Astrocyte of the cerebellum (primary cell): Measurements from ENCODE around the gene TDRD12.
A peak's percentile ranks its signal among the peaks of the same experiment; 100 is the strongest.

ENCODE experiments used
- DNase-seq: peaks from one replicate; pipeline ENCODE4 v3.0.0-alpha.2; 2011; ENCODE audit warnings: low read depth
- H3K4me3 ChIP-seq: 2 replicates; pipeline ENCODE4 v1.5.1; 2011; ENCODE audit warnings: mild to moderate bottlenecking, low read depth, low read length, moderate library complexity
- CTCF ChIP-seq: IDR thresholded peaks from 2 replicates; pipeline ENCODE4 v1.5.1; 2012; ENCODE audit warnings: low read length, low read depth, moderate library complexity, mild to moderate bottlenecking; ENCODE audit errors: missing control alignments
- in situ Hi-C: cut with HindIII; loops from 2 replicates; pipeline ENCODE4 v1.10.0; 2017; ENCODE audit warnings: low sequenced_read_pairs

TDRD12 gene

GRCh38 chr19:32824191-32824751 lies 104.7 kb downstream of the TDRD12 start:
- no peak for DNase-seq
- in situ Hi-C loops = no loop called here
- TF ChIP-seq CTCF = no peak
- H3K4me3 ChIP-seq = no peak overlapping the region

DNA sequence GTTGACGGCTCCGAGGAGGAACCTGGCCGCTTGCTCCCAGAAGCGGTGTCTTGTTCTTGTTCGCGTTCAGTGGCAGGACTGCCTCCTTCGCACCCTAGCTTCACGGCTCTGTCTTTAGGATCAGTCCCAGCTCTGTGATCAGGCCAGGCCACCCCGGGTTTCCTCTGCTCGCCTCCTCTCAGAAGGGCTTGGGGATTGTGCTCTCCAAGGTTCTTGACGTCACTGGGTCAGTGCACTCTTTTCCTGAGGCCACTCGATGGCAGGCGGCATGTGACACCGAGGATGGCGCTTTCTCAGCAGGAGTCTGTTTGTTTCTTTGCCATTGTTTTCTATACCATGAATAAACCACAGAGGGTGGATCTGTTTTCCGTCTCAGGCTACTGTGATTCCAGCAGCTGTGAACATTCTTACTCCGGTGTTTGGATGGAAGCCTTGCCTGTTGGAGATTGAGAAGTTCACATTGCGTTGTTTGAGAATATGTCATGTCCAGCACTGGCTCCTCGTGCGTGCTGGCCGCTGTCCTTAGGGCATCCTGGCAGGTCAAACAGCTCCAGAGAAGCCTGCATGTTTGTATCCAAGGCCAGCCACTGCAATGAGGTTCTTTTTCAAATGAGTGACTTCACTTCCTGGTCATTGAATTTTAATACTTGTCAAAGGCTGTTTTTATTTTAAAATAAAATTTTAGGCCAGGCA lies 105.5 kb downstream of the TDRD12 start:
- TF ChIP-seq CTCF = no peak
- in situ Hi-C loops = no loop called here
- H3K4me3 ChIP-seq = no peak overlapping the region
- DNase-seq = no peak

DNA sequence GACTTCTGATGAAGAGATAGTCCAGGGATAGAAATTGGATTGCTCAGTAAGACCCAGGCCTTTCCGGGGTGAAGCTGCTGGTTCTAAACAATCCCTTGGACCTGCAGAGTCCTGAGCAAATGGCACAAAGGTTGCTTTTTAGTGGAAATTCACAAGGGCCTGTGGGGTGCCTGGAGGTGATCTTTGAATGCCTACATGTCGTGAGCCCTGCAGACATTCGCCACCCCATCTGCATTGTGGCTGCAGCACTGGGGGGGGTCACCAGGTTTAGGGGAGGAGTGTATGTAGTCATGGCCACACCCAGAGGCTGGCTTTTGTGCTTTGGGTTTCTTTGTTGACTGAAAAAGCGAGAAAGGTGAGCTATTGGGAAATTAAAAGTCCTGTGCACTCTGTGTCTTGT lies 108.6 kb downstream of the TDRD12 start:
- TF ChIP-seq CTCF = no peak
- DNase-seq = no peak
- no peak overlapping the region for H3K4me3 ChIP-seq
- in situ Hi-C loops = no loop called here

- no peak for TF ChIP-seq CTCF
- in situ Hi-C loops = no loop called here
- no peak overlapping the region for H3K4me3 ChIP-seq
- no peak for DNase-seq
Observed at GRCh38 chr19:32828643-32829344, 109.2 kb downstream of the TDRD12 start.

DNA sequence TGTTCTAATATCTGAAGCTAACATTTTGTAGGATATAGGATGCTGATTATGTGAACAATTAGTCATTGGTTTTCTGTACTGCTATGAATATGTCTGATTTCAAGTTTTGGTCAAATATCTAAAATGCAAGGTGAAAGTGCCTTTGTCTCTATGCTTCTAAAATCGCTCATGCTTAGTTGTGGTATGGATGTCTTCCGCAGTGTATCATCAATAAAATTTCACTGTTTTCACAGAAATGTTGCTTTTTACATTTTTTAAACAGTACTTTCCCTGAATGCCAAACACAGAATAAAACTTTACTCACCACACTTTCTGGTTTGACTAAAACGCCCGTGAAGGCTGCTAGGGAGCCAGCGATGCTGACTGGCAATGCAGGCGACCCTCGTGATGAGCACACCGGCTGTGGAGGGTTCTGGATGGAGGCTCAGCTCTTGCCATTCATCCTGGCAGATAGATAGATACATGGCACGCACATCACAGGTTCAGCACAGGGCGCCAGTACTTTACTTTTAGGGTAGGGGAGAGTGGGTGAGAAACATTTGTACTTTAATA lies 109.9 kb downstream of the TDRD12 start:
- TF ChIP-seq CTCF = no peak

GRCh38 chr19:32830231-32831014 lies 110.9 kb downstream of the TDRD12 start:
- in situ Hi-C loops = no loop called here
- H3K4me3 ChIP-seq = no peak overlapping the region
- TF ChIP-seq CTCF = no peak
- DNase-seq = peak; percentile 34

More for the DNA sequence above, 109.9 kb downstream of the TDRD12 start:
- no peak for DNase-seq
- no peak overlapping the region for H3K4me3 ChIP-seq
- in situ Hi-C loops = no loop called here
